ENCODE measurements around the gene TRAM2.

Gene TRAM2, protein sequence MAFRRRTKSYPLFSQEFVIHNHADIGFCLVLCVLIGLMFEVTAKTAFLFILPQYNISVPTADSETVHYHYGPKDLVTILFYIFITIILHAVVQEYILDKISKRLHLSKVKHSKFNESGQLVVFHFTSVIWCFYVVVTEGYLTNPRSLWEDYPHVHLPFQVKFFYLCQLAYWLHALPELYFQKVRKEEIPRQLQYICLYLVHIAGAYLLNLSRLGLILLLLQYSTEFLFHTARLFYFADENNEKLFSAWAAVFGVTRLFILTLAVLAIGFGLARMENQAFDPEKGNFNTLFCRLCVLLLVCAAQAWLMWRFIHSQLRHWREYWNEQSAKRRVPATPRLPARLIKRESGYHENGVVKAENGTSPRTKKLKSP

DNA sequence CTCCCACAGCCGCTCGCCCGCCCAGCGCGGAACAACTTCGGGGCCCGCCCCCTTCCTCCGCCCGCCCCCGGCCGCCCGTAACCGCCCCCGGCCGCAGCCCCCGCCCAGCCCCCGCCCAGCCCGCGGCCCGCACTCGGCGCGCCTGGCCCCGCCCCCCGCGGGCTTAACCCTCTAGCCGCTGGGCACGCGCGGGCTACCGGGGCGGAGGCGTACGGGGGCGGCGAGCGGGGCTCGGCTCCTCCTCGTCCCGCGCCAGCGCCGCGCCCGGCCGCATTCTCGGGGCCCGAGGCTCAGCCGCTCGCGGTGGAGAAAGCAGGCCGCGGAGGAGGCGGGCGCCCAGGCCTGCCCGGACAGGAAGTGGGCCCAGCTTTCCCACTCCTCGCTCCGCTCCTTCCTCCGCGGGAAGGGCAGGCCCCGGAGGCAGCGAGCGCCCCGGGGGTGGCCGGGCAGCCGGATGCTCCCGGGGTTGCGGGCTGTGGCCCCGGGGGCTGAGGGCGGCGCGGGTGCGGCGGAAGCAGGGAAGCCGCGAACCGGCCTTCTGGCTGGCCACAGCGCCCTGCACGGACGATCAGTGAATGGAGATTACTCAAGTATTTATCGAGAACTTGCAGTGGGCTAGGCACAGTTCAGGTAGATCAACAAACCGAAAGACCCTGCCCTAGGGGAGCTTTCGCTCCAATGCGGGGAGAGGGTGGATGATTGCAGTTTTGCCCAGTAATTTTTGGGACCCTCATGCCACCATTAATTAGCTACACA is at the start of gene TRAM2:
TRAM2 (minus strand) TSS at position 39 of the 756 bp plus-strand sequence. CDS start 145 bp downstream, outside the sequence.
- peak in 50 of 51 donors; percentile 20 to 93 (median 73) for DNase-seq

DNA sequence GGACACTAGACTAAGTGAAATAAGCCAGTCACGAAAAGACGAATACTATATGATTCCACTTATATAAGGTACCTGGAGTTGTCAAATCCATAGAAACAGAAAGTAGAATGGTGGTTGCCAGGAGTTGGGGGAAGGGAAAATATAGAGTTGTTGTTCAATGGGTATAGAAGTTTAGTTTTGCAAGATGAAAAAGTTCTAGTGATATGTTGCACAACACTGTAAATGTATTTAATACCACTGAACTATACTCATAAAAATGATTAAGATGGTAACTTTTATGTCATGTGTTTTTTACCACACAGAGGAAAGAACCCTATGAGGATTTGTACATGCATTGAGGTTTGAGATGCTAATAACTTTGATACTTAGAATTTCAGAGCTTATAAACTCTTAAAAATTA is 46.0 kb upstream of the TRAM2 start:
- no peak for DNase-seq

GRCh38 chr6:52621631-52622030 is 44.8 kb upstream of the TRAM2 start:
- no peak for DNase-seq

- DNase-seq, result no peak
Observed at GRCh38 chr6:52620906-52621190, 44.0 kb upstream of the TRAM2 start.

DNA sequence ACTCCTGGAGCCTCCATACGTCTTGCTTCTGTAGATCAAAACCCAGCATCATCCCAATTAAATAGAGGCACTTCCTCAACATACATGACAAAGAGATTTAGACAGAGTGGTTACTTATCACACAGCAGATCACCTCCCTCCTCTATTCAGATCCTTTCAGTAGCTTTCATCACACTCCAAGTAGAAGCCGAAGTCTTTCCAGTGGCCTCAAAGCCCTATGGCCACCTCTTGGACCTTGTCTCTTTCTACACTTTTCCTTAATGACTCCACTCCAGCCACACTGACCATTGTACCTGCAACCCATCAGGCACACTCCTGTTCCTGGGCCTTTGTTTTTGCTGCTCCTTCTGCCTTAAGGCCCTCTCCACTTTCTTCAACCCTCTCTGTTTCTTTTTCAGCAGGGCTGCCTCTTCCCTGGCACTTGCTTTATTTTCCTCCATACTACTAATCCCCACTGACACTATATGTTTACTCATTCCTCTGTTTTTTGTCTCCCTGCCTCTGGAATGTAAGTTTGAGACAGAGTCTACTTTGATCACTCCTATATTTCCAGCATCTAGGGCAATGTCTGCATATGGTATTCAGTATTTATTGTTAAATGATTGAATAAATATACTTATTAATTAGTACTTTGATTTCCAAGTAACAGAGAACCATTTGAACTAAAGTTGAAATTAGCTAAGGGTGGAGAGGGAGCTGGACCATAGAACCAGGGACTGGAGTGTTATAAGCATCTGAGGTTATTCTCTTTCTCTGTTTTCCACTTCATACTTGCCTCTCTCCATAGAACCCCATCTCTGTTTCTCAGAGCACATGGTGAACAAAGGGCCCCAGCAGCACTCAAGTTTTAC is 43.4 kb upstream of the TRAM2 start:
- no peak for DNase-seq

DNA sequence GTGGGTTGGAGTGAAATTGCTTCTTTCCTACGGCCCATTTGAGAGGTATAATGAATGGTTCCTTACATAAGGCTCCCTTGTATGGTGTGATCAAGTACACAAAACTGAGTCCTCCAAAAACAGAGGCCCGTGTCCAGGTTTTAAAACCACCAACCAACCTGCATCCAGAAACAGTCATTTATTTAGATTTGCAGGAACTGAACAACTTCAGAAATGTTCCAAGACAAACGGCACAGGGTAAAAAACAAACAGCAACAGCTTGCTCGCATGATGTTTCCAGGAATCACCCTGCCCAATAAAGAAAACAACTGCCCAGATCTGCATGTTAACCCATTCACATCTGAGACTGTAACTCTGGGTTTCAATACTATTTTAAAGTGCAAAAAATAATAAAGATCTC is 40.2 kb upstream of the TRAM2 start:
- DNase-seq, result no peak

DNA sequence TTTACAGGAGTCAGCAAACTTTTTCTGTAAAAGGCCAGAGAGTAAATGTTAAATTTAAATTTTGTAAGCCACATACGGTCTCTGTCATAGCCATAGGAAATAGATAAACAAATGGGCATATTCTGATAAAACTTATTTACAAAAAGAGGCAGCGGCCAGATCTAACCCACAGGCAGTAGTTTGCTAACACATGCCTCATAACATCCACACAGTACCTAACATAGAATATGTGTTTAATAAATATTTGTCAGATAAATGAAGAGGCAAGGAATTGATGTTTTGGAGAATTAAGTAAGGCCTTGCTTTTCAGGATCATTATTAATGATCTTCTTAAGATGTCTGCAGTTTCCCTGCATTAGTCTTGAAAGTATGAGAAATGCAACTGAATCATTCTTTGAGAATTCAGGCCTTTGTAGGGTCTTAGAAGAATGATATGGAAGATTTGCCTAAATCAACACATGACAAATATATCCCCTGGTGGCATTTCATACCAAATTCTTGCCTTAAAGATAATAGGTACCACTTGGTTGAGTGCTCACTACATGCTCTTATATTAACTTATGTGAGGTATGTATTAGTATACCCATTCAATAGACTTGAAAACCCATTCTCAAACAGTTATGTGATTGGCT is 39.3 kb upstream of the TRAM2 start:
- no peak for DNase-seq

DNA sequence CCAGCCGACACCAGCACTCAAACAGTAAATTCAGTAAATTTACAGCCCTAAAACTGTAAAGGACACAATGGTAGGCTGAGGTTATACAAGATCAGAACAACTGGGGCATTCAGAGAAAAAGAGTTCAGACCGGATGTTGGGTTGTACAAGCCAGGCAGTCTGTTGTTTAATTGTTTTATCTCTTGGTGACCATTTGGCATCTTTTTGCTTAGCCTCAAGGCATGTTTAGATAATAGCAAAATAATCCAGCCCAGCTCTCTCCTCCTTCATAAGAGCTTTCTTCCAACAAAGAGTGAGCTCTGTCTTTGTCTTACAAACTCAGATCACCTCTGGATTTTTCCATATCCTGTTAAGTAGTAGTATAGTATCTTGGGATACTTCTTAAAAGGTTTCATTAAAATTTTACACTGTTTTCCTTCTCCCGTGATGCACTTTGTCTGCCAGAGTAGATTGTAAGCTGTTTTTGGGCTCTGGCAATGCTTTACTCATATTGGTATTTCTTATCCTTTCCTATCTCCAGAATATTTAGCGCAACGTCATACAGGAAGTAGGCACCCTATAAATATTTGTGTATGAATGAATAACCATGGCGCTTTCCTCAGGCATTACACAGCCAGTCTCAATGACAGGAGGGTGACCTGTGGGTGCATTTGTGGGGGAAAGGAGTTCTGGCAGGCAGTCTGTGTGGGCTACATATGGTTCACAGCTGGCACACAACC is 35.6 kb upstream of the TRAM2 start:
- DNase-seq, result no peak

- no peak for DNase-seq
Observed at GRCh38 chr6:52611833-52612232, 35.0 kb upstream of the TRAM2 start.

DNA sequence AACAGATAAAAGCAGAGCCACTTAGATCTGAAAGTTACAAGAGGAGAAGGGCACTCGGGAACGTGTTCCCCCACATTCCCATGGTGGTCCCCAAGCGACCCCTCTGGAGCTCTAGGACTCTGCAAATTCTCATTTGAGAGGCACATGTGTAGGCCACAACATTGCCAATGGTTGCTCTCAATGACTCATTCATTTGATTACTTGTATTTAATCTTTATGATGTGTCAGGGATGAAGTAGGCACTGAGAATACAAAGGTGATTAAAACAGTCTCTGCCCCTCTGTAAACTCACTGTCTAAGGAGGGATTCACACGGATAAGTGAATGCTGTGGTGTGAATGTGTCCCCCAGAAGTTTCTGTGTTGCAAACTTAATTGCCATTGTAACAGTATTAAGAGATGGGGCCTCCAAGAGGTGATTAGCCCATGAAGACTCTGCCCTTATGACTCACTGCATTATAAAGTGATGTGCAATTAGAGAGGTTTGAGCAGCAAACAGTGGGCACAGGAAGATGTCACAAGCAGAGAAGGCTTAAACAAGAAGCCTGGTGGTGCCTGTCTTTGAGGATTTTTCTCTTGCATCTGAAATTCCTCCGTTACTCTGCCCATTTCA is 34.0 kb upstream of the TRAM2 start:
- DNase-seq, result no peak

DNA sequence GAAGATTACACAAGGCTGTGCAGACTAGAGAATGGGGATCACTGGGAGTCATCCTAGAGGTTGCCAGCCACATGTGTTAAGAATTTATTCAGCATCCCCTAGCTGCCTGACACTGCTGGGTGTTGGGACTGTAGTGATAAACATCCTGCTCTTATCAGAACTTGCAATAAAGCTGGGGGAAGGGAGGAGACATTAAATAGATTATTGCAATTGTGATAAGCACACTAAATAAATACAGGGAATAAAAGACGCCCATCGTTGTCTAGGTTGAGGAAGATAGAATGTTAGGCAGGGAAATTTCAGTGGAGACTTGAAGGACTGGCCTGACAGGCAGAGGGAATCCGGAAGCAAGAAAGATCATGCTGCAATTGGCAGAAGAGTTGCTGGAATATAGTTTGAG is 33.2 kb upstream of the TRAM2 start:
- DNase-seq, result no peak

- DNase-seq, result no peak
Observed at GRCh38 chr6:52605610-52606185, 28.8 kb upstream of the TRAM2 start.

DNA sequence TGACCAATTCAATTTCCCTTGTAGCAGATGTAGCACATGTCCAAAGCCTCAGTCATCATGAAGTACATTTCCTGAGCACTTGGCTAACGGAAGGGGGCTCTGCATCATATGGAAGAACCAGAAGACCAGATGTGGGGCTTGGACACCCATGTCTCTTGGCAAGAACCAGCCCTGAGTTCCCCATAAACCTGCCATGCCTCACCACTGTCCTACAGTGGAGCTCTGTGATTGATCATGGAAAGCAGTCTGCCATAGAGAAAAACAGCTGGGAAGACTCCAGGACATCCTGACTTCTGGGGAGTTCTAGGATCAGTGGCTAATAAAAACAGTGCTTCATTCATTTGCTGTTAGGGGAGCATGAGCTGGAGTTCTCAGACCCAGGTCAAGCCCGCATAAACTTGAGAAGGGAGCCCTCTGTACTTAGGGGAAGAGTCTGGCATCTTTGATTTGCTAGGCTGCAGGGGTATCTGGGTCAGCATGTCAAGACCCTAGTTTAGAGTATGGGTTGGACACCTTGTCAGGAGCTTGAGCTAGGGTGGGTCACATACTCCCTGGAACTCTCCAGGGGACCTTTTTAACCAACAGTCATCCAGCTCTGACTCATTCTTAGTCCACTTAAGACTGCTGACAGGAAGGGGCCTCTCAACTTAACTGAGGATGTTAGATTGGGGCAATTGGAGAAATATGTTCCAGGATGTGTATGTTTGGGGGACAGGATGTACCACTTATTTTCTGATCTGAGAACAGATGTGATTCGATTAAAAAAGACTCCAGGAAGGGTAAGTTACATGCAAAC is 26.3 kb upstream of the TRAM2 start:
- DNase-seq, result no peak

DNA sequence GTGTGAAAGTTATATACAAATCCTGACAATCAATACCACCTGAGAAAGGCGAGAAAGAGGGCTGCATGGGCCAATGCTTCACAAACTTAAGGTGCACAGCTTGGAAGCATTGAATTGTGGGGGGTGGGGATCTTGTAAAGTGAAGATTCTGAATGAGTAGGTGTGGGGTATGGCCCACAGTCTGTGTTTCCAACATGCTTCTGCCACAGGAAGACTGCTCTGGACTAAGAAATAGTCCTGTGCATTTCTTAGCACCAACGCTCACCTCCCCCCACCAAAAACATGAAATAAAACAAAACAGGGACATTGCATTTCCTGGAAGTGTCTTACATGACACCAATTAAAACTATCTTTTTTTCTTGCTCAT is 21.9 kb upstream of the TRAM2 start:
- no peak for DNase-seq

DNA sequence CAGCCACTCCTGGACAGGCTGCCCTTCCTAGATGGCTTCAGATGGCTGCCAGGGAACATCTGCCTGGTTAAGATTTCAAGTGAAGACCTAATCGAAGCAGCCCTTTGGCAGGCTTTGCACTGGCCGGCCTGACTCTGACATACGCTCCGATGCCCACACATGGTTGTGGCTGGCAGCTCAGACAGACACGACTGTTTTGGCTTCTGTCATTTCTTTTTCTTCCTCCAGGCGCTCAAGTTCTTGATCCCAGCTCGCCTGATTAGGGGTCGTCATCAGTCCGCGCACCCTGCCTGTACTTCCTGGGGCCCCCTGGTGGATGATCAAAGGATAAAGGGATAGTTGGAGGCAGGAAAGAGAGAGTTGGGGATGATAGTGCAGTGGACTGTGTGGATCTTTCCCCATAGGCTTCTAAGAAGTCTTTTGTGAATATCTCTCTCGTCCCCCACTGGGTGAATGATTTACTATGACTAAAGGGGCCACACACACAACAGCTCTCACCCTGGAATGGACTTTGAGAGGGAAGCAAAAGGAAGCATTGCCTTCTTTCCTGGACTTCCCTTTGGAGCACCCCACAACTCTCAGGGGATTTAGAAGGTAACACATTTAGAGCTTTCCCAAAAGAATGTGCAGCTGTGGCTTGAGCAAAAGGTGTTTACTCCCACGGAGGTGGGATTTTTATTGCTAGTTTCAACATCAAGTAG is 21.4 kb upstream of the TRAM2 start:
- peak in 30 of 51 donors; percentile 6 to 55 (median 20) for DNase-seq

GRCh38 chr6:52597738-52598122 is 20.9 kb upstream of the TRAM2 start:
- no peak for DNase-seq

- DNase-seq, result peak in 7 of 51 donors; percentile 5 to 14 (median 9)
Observed at GRCh38 chr6:52596371-52597028, 19.6 kb upstream of the TRAM2 start.

DNA sequence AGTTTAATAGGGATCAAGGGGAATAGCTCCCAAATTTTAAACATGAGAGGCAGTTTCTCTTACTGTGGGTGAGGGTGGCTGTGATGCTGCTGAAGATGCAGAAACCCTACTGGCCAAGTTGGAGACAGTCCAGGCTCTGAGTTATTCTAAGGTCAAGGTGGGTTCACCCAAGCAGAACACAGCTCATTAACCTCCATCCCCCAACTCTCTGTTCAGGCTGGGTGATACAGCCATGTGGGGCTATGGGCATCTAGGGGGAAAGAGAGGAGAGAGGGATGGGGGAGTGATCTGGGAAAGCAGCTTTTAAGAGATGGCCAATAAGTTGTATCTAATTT is 18.9 kb upstream of the TRAM2 start:
- DNase-seq, result no peak

All from hypothalamus (tissue), 51 donors.